GM12864 (cell line): Measurements from ENCODE around the gene ULK4.

Experiments
- DNase-seq: peaks from one replicate; pipeline ENCODE4 v3.0.0-alpha.2; 2011; ENCODE audit warnings: low read depth
- H3K4me3 ChIP-seq: 2 replicates; pipeline ENCODE4 v1.5.1; 2011; ENCODE audit warnings: mild to moderate bottlenecking, low read depth, low read length, control low read depth
- TF ChIP-seq, protein P1 (sequence below): IDR thresholded peaks from 2 replicates; pipeline ENCODE4 v1.5.1; 2011; ENCODE audit warnings: low read depth, mild to moderate bottlenecking, moderate library complexity, low read length, control low read depth, inconsistent platforms; ENCODE audit errors: missing control alignments

ULK4 gene

DNA sequence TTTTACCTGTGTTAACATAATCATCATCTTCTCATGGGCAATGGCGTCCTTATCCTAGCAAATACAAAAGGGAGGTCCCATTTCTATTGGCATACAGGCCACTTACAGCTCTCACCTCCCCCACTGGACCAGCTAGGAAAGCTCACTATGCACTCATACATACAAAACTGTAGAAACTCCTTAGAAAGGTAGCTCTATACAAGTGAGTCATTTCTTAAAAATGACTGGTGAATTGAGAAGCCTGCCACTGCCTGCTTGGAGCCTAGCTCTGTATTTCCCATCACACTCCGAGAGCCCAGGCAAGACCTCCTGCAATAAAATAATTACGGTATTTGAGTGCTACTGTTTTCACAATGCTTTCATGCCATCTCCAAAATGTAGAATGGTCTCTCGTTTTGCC is 321.8 kb downstream of the ULK4 start:
- TF ChIP-seq, protein P1, sequence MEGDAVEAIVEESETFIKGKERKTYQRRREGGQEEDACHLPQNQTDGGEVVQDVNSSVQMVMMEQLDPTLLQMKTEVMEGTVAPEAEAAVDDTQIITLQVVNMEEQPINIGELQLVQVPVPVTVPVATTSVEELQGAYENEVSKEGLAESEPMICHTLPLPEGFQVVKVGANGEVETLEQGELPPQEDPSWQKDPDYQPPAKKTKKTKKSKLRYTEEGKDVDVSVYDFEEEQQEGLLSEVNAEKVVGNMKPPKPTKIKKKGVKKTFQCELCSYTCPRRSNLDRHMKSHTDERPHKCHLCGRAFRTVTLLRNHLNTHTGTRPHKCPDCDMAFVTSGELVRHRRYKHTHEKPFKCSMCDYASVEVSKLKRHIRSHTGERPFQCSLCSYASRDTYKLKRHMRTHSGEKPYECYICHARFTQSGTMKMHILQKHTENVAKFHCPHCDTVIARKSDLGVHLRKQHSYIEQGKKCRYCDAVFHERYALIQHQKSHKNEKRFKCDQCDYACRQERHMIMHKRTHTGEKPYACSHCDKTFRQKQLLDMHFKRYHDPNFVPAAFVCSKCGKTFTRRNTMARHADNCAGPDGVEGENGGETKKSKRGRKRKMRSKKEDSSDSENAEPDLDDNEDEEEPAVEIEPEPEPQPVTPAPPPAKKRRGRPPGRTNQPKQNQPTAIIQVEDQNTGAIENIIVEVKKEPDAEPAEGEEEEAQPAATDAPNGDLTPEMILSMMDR: no peak
- no peak overlapping the region for H3K4me3 ChIP-seq
- no peak for DNase-seq

DNA sequence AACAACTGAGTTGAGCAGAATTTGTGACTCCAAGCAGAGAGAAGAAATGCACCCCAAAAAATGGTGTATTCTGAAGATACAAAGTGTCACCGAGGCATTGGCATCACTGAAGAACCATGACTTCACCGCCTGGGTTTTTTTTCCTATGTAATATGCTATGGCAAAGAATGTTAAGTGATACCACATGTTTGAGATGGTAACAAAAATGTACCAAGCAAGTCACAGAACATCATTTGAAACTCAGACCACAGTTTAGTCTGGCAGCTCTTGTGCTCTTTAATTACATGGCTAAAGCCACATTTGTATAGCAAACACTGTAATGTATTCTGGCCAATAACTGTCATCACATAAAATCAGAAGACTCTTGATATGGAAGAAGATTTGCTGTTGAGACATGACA is 323.5 kb downstream of the ULK4 start:
- TF ChIP-seq, protein P1: no peak
- H3K4me3 ChIP-seq: no peak overlapping the region
- DNase-seq: no peak

DNA sequence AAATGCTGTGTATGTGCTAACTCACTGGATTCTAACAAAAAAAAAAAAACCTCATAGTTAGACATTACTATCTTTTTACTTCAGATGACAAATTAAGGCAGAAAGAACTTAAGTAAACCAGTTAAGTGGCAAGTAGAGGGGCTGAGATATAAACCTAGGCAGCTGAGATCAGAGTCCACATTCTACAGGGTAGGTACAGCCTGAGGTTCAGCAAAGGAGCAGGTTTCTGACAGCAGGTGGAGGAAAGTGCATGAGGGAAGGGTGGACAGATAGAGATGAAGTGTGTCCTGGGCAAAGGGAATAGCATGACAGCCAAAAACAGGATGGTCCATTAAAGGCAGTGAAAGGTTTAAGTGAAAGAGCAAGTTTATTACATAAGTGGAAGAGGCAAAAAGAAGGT is 329.2 kb downstream of the ULK4 start:
- TF ChIP-seq, protein P1: no peak
- H3K4me3 ChIP-seq: no peak overlapping the region
- no peak for DNase-seq

DNA sequence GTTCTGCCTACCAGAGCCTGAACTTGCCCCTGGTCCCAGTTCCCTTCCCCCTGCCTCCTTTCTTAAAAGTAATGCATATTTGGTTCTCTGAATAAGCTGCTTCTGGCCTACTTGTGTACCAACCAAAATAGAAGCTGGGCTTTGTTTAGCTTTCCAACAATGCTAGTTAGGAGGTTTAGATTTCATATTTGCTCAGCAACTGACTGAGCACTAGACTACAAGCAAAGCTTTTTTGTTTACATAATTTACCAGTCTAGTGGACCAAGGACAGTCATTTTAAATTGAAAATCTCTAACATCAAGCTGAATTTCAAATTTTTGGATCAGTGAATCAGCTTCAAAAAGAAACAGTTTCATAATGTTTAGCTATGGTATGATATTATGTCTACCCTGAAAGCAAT is 331.2 kb downstream of the ULK4 start:
- H3K4me3 ChIP-seq: no peak overlapping the region
- TF ChIP-seq, protein P1: no peak
- no peak for DNase-seq

DNA sequence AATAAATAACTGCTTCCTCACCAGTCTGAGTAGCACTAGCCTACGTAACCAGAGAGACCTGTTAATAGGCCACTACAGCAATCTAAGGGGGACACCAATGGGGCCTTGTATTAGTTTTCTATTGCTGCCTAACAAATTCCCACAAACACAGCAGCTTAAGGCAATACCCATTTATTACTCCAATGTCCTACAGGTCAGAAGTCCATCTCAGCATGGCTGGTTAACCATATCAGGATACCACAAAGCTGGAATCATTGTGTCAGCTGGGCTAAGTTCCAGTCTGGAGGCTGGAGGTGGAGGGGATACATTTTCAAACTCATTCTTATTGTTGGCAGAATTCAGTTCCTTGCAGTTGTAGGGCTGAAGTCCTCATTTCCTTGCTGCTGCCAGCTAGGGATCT is 331.9 kb downstream of the ULK4 start:
- TF ChIP-seq, protein P1: no peak
- no peak for DNase-seq
- no peak overlapping the region for H3K4me3 ChIP-seq

DNA sequence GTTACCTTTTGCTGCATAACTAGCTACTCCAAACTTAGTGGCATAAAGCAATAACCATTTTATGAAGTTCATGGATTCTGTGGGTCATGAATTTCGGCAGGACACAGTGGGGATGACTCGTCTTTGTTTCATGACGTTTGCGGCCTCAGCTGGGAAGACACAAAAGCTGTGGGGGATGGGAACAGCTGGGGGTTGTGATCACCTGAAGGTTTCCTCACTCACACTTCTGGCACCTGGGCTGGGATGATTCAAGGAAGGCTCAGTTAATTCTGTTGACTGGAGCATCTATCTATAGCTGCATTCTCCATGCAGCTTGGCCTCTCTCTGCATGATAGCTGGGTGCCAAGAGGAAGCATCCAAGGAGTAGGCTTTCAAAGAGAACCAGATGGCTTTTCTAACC is 332.8 kb downstream of the ULK4 start:
- no peak for DNase-seq
- no peak overlapping the region for H3K4me3 ChIP-seq
- TF ChIP-seq, protein P1: no peak

DNA sequence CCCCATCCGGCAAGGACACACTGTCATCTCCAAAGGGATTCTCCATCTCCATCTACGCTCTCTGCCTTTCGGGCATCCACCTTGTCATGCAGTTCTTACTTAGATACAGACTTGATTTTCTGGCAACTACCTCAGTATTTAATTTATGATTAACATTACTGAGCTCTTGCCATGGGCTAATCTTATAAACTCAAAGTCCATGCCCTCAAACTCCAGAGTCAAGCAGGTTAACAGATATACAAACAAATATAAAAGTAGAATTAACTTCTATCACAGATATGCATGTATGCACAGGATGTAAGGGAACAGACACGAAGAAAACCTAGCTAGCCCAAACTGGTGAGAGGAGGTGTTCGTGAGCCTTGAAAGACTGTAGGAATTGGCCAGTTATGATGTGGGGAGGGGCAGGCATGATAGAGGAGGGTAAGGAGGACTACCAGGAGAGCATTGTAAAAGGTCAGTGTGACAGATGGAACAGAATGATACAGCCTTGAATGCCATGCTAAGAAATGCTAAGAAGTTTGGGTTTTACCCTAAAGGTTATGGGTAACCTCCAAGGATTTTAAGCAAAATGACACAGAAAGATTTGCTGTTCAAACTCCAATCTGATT is 334.3 kb downstream of the ULK4 start:
- no peak for DNase-seq
- TF ChIP-seq, protein P1: no peak
- no peak overlapping the region for H3K4me3 ChIP-seq
